Measurements from ENCODE around the gene HSDL2. TPM values are rescaled to one million over a fixed set of nuclear protein-coding genes. Genes with fewer than 3 reads are reported as not detected.

The HSDL2 gene
- total and polyA plus RNA-seq, 2 donors (not counting 1 experiment from before 2014, with no cell fraction given): 47.9 to 49.9 TPM

GRCh38 chr9:112516769-112517168 lies 136.9 kb downstream of the HSDL2 start:
- H3K4me2 ChIP-seq (ENCODE audit: extremely low read depth, insufficient read depth, low read length): no peak overlapping the region
- H4K20me1 ChIP-seq (ENCODE audit: control insufficient read depth, extremely low read depth, insufficient read depth, low read length): no peaks in the 10 kb centered on the region
- TF ChIP-seq CTCF (conservative IDR thresholded peaks at IDR 0.05 in 1 of 2, IDR thresholded peaks at IDR 0.05 in 1 of 2; ENCODE audit: low read depth in 1 of 2, low read length in 2 of 2) (no peak), EZH2 (IDR thresholded peaks at IDR 0.05; ENCODE audit: low read length, missing control alignments) (no peak)
- no peaks in the 10 kb centered on the region for H3K4me1 ChIP-seq (ENCODE audit: control insufficient read depth, extremely low read depth, insufficient read depth, low read length)
- no peaks in the 10 kb centered on the region for H3K27me3 ChIP-seq (ENCODE audit: control insufficient read depth, insufficient read depth, low read length)
- H3K79me2 ChIP-seq (ENCODE audit: control insufficient read depth, insufficient read depth, low read length): no peaks in the 10 kb centered on the region
- no peaks in the 10 kb centered on the region for H3K9me3 ChIP-seq (ENCODE audit: control insufficient read depth, insufficient read depth, low read depth, low read length)
- no peak overlapping the region for H3K4me3 ChIP-seq (replicated peaks in 1 of 4; ENCODE audit: control extremely low read depth in 1 of 4, insufficient read depth in 1 of 4, low read depth in 3 of 4, low read length in 4 of 4)
- no peak overlapping the region for H3K9ac ChIP-seq (ENCODE audit: insufficient read depth, low read length)
- H3K36me3 ChIP-seq (ENCODE audit: control insufficient read depth, insufficient read depth, low read length): no peaks in the 10 kb centered on the region
- no peak overlapping the region for H2AFZ ChIP-seq (ENCODE audit: low read length)
- no peak overlapping the region for H3K27ac ChIP-seq (ENCODE audit: insufficient read depth, low read length)
- DNase-seq (ENCODE audit: low read depth in 2 of 2): no peak

DNA sequence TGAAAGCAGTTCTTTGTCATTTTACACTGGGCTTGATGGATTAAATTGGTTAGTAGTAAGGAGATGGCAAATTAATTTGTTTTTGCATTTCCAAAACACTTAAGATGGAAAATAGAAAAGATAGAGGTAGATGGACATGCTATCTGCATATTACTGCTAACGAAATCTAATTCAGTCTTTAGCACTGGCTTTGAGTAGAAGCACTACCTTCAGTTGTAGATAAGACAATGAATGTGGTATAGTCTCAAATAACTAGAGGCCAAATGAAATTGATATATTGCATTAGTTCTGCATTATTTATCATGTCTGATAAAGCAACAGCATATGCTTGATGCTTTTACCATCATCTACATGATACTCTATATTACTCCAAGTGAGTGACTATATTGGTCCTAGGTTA lies 140.2 kb downstream of the HSDL2 start:
- H3K4me2 ChIP-seq (ENCODE audit: extremely low read depth, insufficient read depth, low read length): no peak overlapping the region
- TF ChIP-seq EZH2 (IDR thresholded peaks at IDR 0.05; ENCODE audit: low read length, missing control alignments): no peak
- no peak for TF ChIP-seq CTCF (conservative IDR thresholded peaks at IDR 0.05 in 1 of 2, IDR thresholded peaks at IDR 0.05 in 1 of 2; ENCODE audit: low read depth in 1 of 2, low read length in 2 of 2)
- H3K9ac ChIP-seq (ENCODE audit: insufficient read depth, low read length): no peak overlapping the region
- H3K27ac ChIP-seq (ENCODE audit: insufficient read depth, low read length): no peak overlapping the region
- DNase-seq (ENCODE audit: low read depth in 2 of 2): no peak
- H3K79me2 ChIP-seq (ENCODE audit: control insufficient read depth, insufficient read depth, low read length): no peaks in the 10 kb centered on the region
- H3K36me3 ChIP-seq (ENCODE audit: control insufficient read depth, insufficient read depth, low read length): no peaks in the 10 kb centered on the region
- no peaks in the 10 kb centered on the region for H3K27me3 ChIP-seq (ENCODE audit: control insufficient read depth, insufficient read depth, low read length)
- no peak overlapping the region for H2AFZ ChIP-seq (ENCODE audit: low read length)
- H3K9me3 ChIP-seq (ENCODE audit: control insufficient read depth, insufficient read depth, low read depth, low read length): no peaks in the 10 kb centered on the region
- H3K4me3 ChIP-seq (replicated peaks in 1 of 4; ENCODE audit: control extremely low read depth in 1 of 4, insufficient read depth in 1 of 4, low read depth in 3 of 4, low read length in 4 of 4): no peak overlapping the region
- no peaks in the 10 kb centered on the region for H4K20me1 ChIP-seq (ENCODE audit: control insufficient read depth, extremely low read depth, insufficient read depth, low read length)
- H3K4me1 ChIP-seq (ENCODE audit: control insufficient read depth, extremely low read depth, insufficient read depth, low read length): no peaks in the 10 kb centered on the region

- Histone ChIP-seq H2AFZ (ENCODE audit: low read length) (no peak overlapping the region), H3K4me1 (ENCODE audit: control insufficient read depth, extremely low read depth, insufficient read depth, low read length) (no peaks in the 10 kb centered on the region), H3K27me3 (ENCODE audit: control insufficient read depth, insufficient read depth, low read length) (no peaks in the 10 kb centered on the region), H3K4me3 (replicated peaks in 1 of 4; ENCODE audit: control extremely low read depth in 1 of 4, insufficient read depth in 1 of 4, low read depth in 3 of 4, low read length in 4 of 4) (no peak overlapping the region), H3K9me3 (ENCODE audit: control insufficient read depth, insufficient read depth, low read depth, low read length) (no peaks in the 10 kb centered on the region), H3K27ac (ENCODE audit: insufficient read depth, low read length) (no peak overlapping the region), H3K79me2 (ENCODE audit: control insufficient read depth, insufficient read depth, low read length) (no peaks in the 10 kb centered on the region), H3K9ac (ENCODE audit: insufficient read depth, low read length) (no peak overlapping the region), H4K20me1 (ENCODE audit: control insufficient read depth, extremely low read depth, insufficient read depth, low read length) (no peaks in the 10 kb centered on the region), H3K36me3 (ENCODE audit: control insufficient read depth, insufficient read depth, low read length) (no peaks in the 10 kb centered on the region), H3K4me2 (ENCODE audit: extremely low read depth, insufficient read depth, low read length) (no peak overlapping the region)
- TF ChIP-seq CTCF (conservative IDR thresholded peaks at IDR 0.05 in 1 of 2, IDR thresholded peaks at IDR 0.05 in 1 of 2; ENCODE audit: low read depth in 1 of 2, low read length in 2 of 2) (no peak), EZH2 (IDR thresholded peaks at IDR 0.05; ENCODE audit: low read length, missing control alignments) (no peak)
- peak in 1 of 2 donors; percentile 31 for DNase-seq (ENCODE audit: low read depth in 2 of 2)
Measured at GRCh38 chr9:112520656-112521055, 140.7 kb downstream of the HSDL2 start.

Other genes starting within 250 kb of the HSDL2 start
- gene SUSD1, start 204.8 kb upstream of the HSDL2 start, total RNA-seq: 14.6 and 28.6 TPM in 2 replicates
- 23.1 and 27.4 TPM in 2 replicates for gene SUSD1, start 204.8 kb upstream of the HSDL2 start, polyA plus RNA-seq
- gene PTBP3, start 46.5 kb upstream of the HSDL2 start, total RNA-seq: 16.7 and 17.2 TPM in 2 replicates
- 22.7 and 28.7 TPM in 2 replicates for gene PTBP3, start 46.5 kb upstream of the HSDL2 start, polyA plus RNA-seq
- 2.1 and 3.0 TPM in 2 replicates for gene KIAA1958, start 106.7 kb downstream of the HSDL2 start, total RNA-seq
- 0.75 and 1.1 TPM in 2 replicates for gene KIAA1958, start 106.7 kb downstream of the HSDL2 start, polyA plus RNA-seq

All from fibroblast of lung (primary cell).